PC-9 (cell line): ENCODE data around the gene IMMP1L.

Source experiments
- CTCF ChIP-seq: fragments of 200-600 bp; sonication (generic); conservative IDR thresholded peaks from 2 replicates; pipeline ENCODE4 v1.6.1; 2017; ENCODE audit warnings: mixed run types, antibody characterized with exemption, mild to moderate bottlenecking, moderate library complexity
- EZH2 ChIP-seq: fragments of 200-600 bp; sonication (generic); IDR thresholded peaks from 2 replicates; pipeline ENCODE4 v1.8.0; 2017; ENCODE audit warnings: antibody characterized with exemption, low read depth

- no peak for TF ChIP-seq CTCF
- no peak for TF ChIP-seq EZH2
Measured at GRCh38 chr11:31479066-31479465, 30.4 kb downstream of the IMMP1L start.
